GM20000 (cell line): ENCODE results near the gene KCNN2.

ENCODE experiments used
- DNase-seq: peaks from one replicate; pipeline ENCODE4 v3.0.0; 2012; ENCODE audit warnings: low spot score
- CTCF ChIP-seq: IDR thresholded peaks from 2 replicates; pipeline ENCODE4 v1.5.1; 2012; ENCODE audit warnings: mild to moderate bottlenecking, control low read depth; ENCODE audit errors: extremely low read depth, missing control alignments

The KCNN2 gene

GRCh38 chr5:114324282-114324681 lies 37.6 kb upstream of the KCNN2 start:
- TF ChIP-seq CTCF: no peak

GRCh38 chr5:114325541-114325940 lies 36.3 kb upstream of the KCNN2 start:
- no peak for DNase-seq
- no peak for TF ChIP-seq CTCF

More at GRCh38 chr5:114324282-114324681, 37.6 kb upstream of the KCNN2 start:
- DNase-seq: no peak

GRCh38 chr5:114327474-114327873 lies 34.4 kb upstream of the KCNN2 start:
- no peak for TF ChIP-seq CTCF

GRCh38 chr5:114327987-114328386 lies 33.9 kb upstream of the KCNN2 start:
- no peak for DNase-seq
- TF ChIP-seq CTCF: no peak

More at GRCh38 chr5:114327474-114327873, 34.4 kb upstream of the KCNN2 start:
- no peak for DNase-seq

GRCh38 chr5:114330916-114331531 lies 30.8 kb upstream of the KCNN2 start:
- no peak for TF ChIP-seq CTCF
- no peak for DNase-seq

- TF ChIP-seq CTCF: no peak
- DNase-seq: no peak
Measured at GRCh38 chr5:114332493-114332892, 29.4 kb upstream of the KCNN2 start.

GRCh38 chr5:114332925-114333324 lies 28.9 kb upstream of the KCNN2 start:
- no peak for TF ChIP-seq CTCF
- DNase-seq: no peak
